SK-N-SH treated with all-trans-retinoic acid at 6 μM for 48 hours (cell line): ENCODE measurements around the gene CMKLR1.

Experiments used
- ATAC-seq: fragments of 200-7000 bp; cut with Tn5 transposase; 3 replicates; pipeline ENCODE4 v1.9.1; 2020; ENCODE audit warnings: mild to moderate bottlenecking, moderate library complexity
- ARNTL ChIP-seq: fragments of 450-650 bp; formaldehyde crosslinking; IDR thresholded peaks from 2 replicates; pipeline ENCODE4 v1.5.0; 2020; ENCODE audit warnings: low read depth, mild to moderate bottlenecking, moderate library complexity, borderline replicate concordance
- BACH2 ChIP-seq: fragments of 250-450 bp; sonication (Bioruptor Pico); IDR thresholded peaks from 2 replicates; pipeline ENCODE4 v1.9.0; 2021; ENCODE audit warnings: mild to moderate bottlenecking, borderline replicate concordance
- CREB5 ChIP-seq: fragments of 250-450 bp; sonication (Bioruptor Pico); IDR thresholded peaks from 2 replicates; pipeline ENCODE4 v1.5.1; 2020; ENCODE audit warnings: low read depth, mild to moderate bottlenecking, moderate library complexity
- CSDC2 ChIP-seq: fragments of 250-450 bp; sonication (Bioruptor Pico); IDR thresholded peaks from 2 replicates; pipeline ENCODE4 v1.5.0; 2020; ENCODE audit warnings: mild to moderate bottlenecking, moderate library complexity
- CSRNP3 ChIP-seq: fragments of 250-450 bp; sonication (Bioruptor Pico); IDR thresholded peaks from 2 replicates; pipeline ENCODE4 v1.5.1; 2021; ENCODE audit warnings: mild to moderate bottlenecking, moderate library complexity
- ESRRG ChIP-seq: fragments of 250-450 bp; sonication (Bioruptor Pico); IDR thresholded peaks from 2 replicates; pipeline ENCODE4 v1.6.1; 2021; ENCODE audit warnings: mild to moderate bottlenecking
- GLIS3 ChIP-seq: fragments of 250-450 bp; sonication (Bioruptor Pico); IDR thresholded peaks from 2 replicates; pipeline ENCODE4 v1.5.0; 2020; ENCODE audit warnings: mild to moderate bottlenecking, moderate library complexity
- ISL1 ChIP-seq: fragments of 250-450 bp; sonication (Bioruptor Pico); IDR thresholded peaks from 2 replicates; pipeline ENCODE4 v2.1.2; 2022; ENCODE audit warnings: mild to moderate bottlenecking, moderate library complexity
- OSR1 ChIP-seq: fragments of 250-450 bp; sonication (Bioruptor Pico); IDR thresholded peaks from 2 replicates; pipeline ENCODE4 v1.8.0; 2022; ENCODE audit warnings: moderate library complexity, mild to moderate bottlenecking, inconsistent platforms
- PPARA ChIP-seq: fragments of 250-450 bp; sonication (Bioruptor Pico); IDR thresholded peaks from 2 replicates; pipeline ENCODE4 v1.5.0; 2020; ENCODE audit warnings: mild to moderate bottlenecking, borderline replicate concordance
- RARB ChIP-seq: fragments of 250-450 bp; sonication (Bioruptor Pico); IDR thresholded peaks from 2 replicates; pipeline ENCODE4 v1.8.0; 2021; ENCODE audit warnings: mild to moderate bottlenecking, moderate library complexity
- SNAI2 ChIP-seq: fragments of 250-450 bp; sonication (Bioruptor Pico); IDR thresholded peaks from 2 replicates; pipeline ENCODE4 v1.5.0; 2020; ENCODE audit warnings: mild to moderate bottlenecking, moderate library complexity
- TCF4 ChIP-seq: fragments of 250-450 bp; sonication (Bioruptor Pico); IDR thresholded peaks from 2 replicates; pipeline ENCODE4 v1.8.0; 2021; ENCODE audit warnings: mild to moderate bottlenecking, moderate library complexity, borderline replicate concordance
- TOX ChIP-seq: fragments of 250-450 bp; sonication (Bioruptor Pico); IDR thresholded peaks from 2 replicates; pipeline ENCODE4 v1.8.0; 2021; ENCODE audit warnings: mild to moderate bottlenecking, moderate library complexity, borderline replicate concordance
- TSHZ2 ChIP-seq: fragments of 250-450 bp; sonication (Bioruptor Pico); IDR thresholded peaks from 2 replicates; pipeline ENCODE4 v1.5.0; 2020; ENCODE audit warnings: mild to moderate bottlenecking, moderate library complexity
- ZC3H10 ChIP-seq: fragments of 250-450 bp; sonication (Bioruptor Pico); IDR thresholded peaks from 2 replicates; pipeline ENCODE4 v1.5.1; 2021; ENCODE audit warnings: mild to moderate bottlenecking, moderate library complexity
- ZFP30 ChIP-seq: fragments of 450-650 bp; formaldehyde crosslinking; IDR thresholded peaks from 2 replicates; pipeline ENCODE4 v1.5.0; 2022; ENCODE audit warnings: mild to moderate bottlenecking, moderate library complexity
- ZNF565 ChIP-seq: fragments of 450-650 bp; formaldehyde crosslinking; conservative IDR thresholded peaks from 2 replicates; pipeline ENCODE4 v1.5.0; 2020; ENCODE audit warnings: low read depth, mild to moderate bottlenecking, moderate library complexity
- ZNF70 ChIP-seq: fragments of 450-650 bp; formaldehyde crosslinking; IDR thresholded peaks from 2 replicates; pipeline ENCODE4 v1.5.0; 2020; ENCODE audit warnings: mild to moderate bottlenecking, moderate library complexity
- ZNF8 ChIP-seq: fragments of 450-650 bp; formaldehyde crosslinking; IDR thresholded peaks from 2 replicates; pipeline ENCODE4 v1.5.0; 2020; ENCODE audit warnings: mild to moderate bottlenecking, moderate library complexity

Gene CMKLR1

GRCh38 chr12:108338915-108339657 lies at the start of gene CMKLR1:
Gene CMKLR1, minus strand, starts transcription at chr12:108339311. Its CDS starts 45,720 bp downstream, at chr12:108293591.
- TF ChIP-seq BACH2 (CRISPR knock-in tag) (no peak), OSR1 (CRISPR knock-in tag) (no peak), RARB (CRISPR knock-in tag) (no peak), TSHZ2 (CRISPR knock-in tag) (no peak), ESRRG (CRISPR knock-in tag) (no peak), ZNF565 (no peak), PPARA (CRISPR knock-in tag) (no peak), CSRNP3 (CRISPR knock-in tag) (no peak), ISL1 (CRISPR knock-in tag) (no peak), GLIS3 (CRISPR knock-in tag) (no peak)
- ATAC-seq, result peak; percentile 18; the same call in 1 of the 3 replicates

GRCh38 chr12:108387771-108388170 lies 48.7 kb upstream of the CMKLR1 start:
- ATAC-seq, result no peak
- TF ChIP-seq ZC3H10 (CRISPR knock-in tag) (no peak), TSHZ2 (CRISPR knock-in tag) (no peak), CREB5 (no peak), PPARA (CRISPR knock-in tag) (no peak), SNAI2 (no peak), OSR1 (CRISPR knock-in tag) (no peak), ISL1 (CRISPR knock-in tag) (no peak), ESRRG (CRISPR knock-in tag) (no peak), GLIS3 (CRISPR knock-in tag) (no peak), TCF4 (CRISPR knock-in tag) (no peak), ARNTL (CRISPR knock-in tag) (no peak), RARB (CRISPR knock-in tag) (no peak), ZNF70 (CRISPR knock-in tag) (no peak), TOX (CRISPR knock-in tag) (no peak), ZFP30 (CRISPR knock-in tag) (no peak), CSDC2 (CRISPR knock-in tag) (no peak)
- TF ChIP-seq, all 23 proteins: peak for 0

GRCh38 chr12:108386709-108387360 lies 47.7 kb upstream of the CMKLR1 start:
- no peak for ATAC-seq
- no peak for TF ChIP-seq ZC3H10 (CRISPR knock-in tag)
- no peak for TF ChIP-seq PPARA (CRISPR knock-in tag)
- no peak for TF ChIP-seq ZNF8
- TF ChIP-seq TSHZ2 (CRISPR knock-in tag), result peak; percentile 47; the same call in 1 of the 2 replicates
- peak; percentile 71; the same call in 1 of the 2 replicates for TF ChIP-seq TCF4 (CRISPR knock-in tag)
